Activated CD4-positive, CD25-positive, alpha-beta regulatory T cell treated with anti-CD3 and anti-CD28 coated beads, Interleukin-2, amount 50 U/mL, for 72 hours (primary cell): ENCODE results near the gene KRT4.
"Not testable (repeated sequence)": the region's sequence is repeated elsewhere in the genome, so short reads cannot be mapped to it uniquely, and the experiment has no call there.

ENCODE experiments used
- DNase-seq: peaks from one replicate; pipeline ENCODE4 v3.0.0; 2021

The KRT4 gene

GRCh38 chr12:52813885-52814709 is at the start of gene KRT4:
KRT4 (minus strand) TSS chr12:52814116; CDS start chr12:52814058, 58 bp downstream.
- DNase-seq = no peak

GRCh38 chr12:52862023-52862422 is 48.1 kb upstream of the KRT4 start:
- no peak for DNase-seq

GRCh38 chr12:52861511-52861910 is 47.6 kb upstream of the KRT4 start:
- no peak for DNase-seq

DNA sequence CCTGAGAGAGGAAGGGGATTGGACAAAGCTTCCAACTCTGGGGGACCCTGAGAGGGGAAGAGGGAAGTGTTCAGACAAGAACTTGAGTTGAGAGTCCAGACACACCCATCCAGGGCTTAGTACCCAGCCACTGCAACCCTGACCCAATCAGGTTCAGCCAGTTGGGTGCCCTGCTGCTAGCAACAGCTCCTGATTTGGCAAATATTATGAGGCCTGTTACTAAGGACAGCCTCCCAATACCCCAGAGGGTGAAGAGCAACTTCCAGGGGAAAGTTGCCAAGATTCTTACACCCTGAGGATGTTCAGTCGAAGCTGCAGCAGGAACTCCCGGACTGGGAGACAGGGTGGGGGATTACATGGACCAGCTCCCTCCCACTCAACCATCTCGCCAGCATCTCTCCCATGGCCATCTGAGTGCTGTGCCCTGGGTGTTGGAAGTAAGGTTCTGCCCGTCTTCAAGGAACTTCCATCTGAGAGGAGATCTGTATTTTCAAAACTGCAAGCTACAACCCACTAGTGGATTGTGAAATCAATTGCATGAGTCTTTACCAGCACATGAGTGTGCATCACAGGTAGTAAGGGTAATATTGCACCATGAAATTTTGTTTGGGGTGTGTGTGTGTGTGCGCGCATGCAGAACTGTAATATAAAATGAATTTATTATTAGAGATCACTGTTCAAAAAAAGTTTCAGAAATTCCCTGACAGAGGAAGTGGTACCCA is 46.3 kb upstream of the KRT4 start:
- DNase-seq = no peak

DNA sequence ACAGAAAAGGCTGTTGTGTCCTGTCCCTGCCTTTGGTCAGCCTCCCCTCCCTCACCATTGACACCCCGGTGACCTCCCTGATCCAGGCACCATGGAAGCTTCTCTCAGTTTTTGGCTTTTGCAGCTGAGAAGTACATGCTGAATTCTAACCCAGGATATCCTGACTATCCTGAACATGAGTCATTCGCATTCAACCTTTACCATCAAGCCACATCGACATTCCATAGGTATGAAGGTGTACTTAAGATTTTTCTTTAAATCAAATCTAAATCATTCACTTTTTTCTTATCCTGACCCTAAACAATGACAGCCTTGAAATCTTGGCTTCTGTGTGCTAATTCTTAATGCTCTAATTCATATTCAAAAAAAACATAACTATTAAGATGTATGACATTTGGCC is 43.6 kb upstream of the KRT4 start:
- no peak for DNase-seq

- no peak for DNase-seq
Observed at GRCh38 chr12:52856787-52857186, 42.9 kb upstream of the KRT4 start.

GRCh38 chr12:52856077-52856476 is 42.2 kb upstream of the KRT4 start:
- not testable (repeated sequence) for DNase-seq

DNA sequence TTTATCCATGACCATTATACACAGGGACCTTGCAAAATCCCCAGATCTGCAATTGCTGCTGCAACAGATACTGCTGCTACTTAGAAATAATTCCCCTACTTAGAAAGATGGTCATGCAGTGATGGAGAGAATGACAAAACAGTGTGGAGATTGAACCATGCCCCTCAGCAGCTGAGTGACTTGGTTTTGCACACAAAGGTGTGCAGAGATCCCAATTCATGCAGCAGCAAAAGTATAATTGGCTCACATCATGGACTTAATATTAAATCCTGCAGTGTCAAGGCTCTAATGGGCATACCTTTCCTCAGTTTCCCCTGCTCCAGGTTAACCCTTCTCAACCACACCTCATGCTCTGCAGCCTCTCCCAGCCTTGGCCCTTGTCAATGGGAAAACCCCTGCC is 37.9 kb upstream of the KRT4 start:
- DNase-seq = no peak

DNA sequence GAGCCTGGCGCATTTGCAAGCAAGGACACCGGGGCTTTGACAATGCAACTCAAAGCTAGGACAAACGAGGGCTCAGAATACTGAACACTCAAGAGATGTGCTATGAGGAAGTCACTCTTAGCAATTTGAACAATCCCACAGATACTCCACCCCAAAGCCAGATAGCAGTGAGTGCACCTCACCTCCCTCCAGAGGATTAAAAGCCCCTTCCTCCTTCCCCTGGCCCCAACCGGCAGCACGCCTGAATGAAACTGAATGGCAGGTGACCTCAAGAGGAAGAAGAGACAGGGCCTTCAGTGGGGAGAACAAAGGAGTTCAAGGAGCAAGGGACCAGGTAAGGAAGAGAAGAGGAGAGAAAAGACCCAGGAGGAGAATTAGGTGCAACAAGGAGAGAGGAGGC is 36.8 kb upstream of the KRT4 start:
- no peak for DNase-seq

DNA sequence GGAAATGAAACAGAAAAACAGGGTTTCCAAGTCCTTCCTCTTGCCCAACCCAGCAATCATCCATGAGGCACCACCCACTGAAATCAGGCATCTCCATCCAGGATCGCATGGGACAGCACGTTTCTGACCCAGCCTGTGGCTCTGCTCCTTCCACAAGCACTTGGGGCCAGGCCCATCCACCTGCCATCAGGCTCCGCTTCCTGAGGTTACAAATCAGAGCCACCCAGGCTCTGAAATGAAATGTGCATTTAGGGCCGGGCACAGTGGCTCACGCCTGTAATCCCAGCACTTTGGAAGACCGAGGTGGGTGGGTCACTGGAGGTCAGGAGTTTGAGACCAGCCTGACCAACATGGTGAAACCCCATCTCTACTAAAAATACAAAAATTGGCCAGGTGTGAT is 35.6 kb upstream of the KRT4 start:
- DNase-seq = no peak

DNA sequence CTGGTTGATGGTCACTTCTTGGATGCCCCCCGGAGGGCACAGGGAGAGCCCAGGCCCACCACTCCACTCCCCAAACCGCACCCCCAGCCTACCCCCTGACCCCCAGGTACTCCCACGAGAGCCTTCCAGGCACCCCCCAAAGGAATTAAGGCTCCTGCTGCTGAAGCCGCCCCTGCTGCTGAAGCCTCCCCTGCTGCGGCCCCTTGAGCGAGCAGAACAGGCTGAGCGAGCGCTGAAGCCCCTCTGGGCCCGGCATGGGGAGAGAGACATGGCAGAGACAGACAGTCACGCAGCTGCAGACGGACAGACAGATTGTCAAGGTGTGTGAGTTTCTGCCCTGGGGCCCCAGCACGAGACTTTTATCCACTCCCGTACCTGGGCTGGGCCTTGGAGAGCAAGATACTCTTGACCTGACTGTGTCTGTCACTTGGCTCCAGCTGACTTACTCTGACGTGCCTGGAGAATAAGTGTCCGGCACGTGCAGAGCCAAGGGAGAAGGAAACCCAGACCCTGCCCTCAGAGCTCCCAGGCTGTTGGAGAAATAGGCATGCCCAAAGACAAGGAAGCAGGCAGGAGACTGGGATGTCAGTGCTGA is 34.8 kb upstream of the KRT4 start, which contains the start of gene KRT78:
TSS of gene KRT78 (minus strand) at position 334 of the 595 bp plus-strand sequence. CDS start at position 270, 64 bp downstream.
- DNase-seq = no peak

DNA sequence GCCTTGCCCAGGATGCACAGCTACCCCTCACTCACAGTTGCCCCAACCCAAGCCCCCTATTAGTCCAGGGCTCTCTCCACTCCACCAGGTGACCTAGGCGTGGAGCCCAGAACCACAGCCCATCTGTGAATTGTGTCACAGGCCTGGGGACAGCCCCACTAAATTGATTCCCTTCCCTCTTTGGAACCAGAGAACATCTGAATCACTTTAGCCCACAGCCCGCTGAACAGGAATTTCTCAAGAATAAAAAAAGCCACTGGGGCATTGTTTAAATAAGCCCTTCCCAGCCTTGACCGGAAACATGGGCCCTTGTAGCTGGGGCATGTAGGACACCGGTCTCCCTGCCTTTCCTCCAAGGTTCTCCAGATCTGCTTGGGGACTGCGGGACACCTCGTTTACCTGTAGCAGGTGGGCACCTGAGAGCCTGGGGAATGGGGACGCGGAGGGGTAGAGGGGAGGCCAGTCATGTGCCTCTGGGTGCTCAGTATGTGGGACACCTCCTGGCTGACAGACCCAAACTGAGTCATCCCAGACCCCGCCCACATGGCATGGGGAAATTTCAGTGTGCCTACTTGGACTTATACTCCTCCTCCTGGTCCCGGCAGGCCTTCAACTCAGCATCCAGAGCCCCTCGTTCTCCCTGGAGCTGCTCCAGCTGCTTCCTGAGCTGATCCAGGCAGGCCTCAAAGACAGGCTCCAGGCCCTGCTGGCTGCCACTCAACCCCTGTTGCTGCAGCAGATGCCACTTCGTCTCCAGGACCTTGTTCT is 33.6 kb upstream of the KRT4 start:
- no peak for DNase-seq

DNA sequence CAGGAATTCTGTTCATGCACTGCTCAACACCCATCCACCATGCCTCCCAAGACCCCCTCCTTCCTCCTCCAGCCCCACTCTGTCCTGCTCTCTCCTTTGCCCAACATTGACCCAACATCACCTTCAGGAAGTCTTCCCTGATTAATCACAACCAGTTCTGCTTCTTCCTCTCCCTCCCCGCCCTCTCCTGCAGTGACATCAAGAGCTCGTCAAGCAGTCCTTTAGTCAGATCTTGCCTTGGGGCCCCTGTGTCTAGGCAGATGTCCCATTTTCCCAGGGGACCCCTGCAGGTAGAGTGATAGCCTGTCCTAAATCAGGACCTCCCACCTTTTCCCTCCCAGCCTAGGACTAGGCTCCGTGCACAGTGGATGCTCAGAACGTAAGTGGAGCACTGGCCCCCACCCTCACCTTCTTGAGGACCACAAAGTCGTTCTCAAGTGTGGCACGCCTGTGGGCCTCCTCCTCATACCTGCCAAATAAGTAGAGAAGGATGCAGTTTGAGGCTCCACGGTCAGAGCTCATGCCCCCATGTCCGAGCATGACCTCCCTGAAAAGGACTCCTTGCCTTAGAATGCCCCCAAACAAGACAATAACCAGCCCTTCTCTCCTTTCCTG is 32.5 kb upstream of the KRT4 start:
- DNase-seq = no peak

GRCh38 chr12:52845946-52846345 is 32.0 kb upstream of the KRT4 start:
- DNase-seq = no peak

GRCh38 chr12:52844386-52844785 is 30.5 kb upstream of the KRT4 start:
- no peak for DNase-seq

- no peak for DNase-seq
Observed at GRCh38 chr12:52839436-52840105, 25.7 kb upstream of the KRT4 start.

DNA sequence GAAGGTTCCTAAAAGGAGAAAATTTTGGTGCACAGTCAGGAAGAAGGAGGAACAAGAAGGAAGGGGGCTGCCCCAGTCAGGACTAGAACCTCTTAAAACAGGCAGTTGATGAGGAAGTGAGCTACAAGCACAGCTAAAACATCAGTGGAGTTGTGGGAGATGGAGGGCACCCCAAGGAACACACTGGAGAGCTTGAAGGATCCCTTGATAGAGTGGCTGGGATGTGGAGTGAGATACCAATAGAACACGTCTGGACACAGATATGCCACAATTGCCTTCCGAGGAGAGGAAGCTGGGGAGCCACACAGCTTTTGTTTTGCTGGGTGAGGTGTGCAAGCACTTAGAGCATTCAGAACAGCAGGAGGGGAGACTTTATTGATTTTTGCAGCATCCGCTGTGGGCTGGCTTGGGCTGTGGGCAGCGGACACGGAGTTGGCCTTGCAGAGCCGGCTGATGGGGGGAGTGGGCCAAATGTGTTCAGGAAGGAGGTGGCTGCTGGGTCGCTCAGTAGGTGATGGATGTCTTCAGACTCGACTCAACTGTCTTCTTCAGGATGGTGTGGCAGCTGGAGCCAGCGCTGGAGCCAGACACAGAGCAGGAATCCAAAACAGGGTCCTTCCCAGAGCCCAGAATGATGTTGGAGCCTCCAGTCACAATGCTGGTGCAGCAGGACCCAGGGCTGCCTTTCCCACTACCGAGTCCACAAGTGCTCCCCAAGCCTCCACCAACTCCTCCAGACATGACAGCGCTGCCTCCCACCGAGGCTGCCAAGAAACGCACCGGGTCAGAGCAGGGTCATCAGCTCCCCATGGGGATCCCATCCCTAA is 24.9 kb upstream of the KRT4 start:
- no peak for DNase-seq

GRCh38 chr12:52837781-52838608 is 24.1 kb upstream of the KRT4 start:
- DNase-seq = no peak

GRCh38 chr12:52837413-52837741 is 23.5 kb upstream of the KRT4 start:
- DNase-seq = no peak
